HG03432 (cell line): ENCODE measurements around the gene SLC16A12.

ENCODE experiments used
- ATAC-seq: cut with Tn5 transposase; IDR thresholded peaks from one replicate; pipeline ENCODE4 v1.9.1; 2021; ENCODE audit warnings: mild to moderate bottlenecking, moderate library complexity; ENCODE audit not compliant: unreplicated experiment

The SLC16A12 gene, protein sequence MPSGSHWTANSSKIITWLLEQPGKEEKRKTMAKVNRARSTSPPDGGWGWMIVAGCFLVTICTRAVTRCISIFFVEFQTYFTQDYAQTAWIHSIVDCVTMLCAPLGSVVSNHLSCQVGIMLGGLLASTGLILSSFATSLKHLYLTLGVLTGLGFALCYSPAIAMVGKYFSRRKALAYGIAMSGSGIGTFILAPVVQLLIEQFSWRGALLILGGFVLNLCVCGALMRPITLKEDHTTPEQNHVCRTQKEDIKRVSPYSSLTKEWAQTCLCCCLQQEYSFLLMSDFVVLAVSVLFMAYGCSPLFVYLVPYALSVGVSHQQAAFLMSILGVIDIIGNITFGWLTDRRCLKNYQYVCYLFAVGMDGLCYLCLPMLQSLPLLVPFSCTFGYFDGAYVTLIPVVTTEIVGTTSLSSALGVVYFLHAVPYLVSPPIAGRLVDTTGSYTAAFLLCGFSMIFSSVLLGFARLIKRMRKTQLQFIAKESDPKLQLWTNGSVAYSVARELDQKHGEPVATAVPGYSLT

DNA sequence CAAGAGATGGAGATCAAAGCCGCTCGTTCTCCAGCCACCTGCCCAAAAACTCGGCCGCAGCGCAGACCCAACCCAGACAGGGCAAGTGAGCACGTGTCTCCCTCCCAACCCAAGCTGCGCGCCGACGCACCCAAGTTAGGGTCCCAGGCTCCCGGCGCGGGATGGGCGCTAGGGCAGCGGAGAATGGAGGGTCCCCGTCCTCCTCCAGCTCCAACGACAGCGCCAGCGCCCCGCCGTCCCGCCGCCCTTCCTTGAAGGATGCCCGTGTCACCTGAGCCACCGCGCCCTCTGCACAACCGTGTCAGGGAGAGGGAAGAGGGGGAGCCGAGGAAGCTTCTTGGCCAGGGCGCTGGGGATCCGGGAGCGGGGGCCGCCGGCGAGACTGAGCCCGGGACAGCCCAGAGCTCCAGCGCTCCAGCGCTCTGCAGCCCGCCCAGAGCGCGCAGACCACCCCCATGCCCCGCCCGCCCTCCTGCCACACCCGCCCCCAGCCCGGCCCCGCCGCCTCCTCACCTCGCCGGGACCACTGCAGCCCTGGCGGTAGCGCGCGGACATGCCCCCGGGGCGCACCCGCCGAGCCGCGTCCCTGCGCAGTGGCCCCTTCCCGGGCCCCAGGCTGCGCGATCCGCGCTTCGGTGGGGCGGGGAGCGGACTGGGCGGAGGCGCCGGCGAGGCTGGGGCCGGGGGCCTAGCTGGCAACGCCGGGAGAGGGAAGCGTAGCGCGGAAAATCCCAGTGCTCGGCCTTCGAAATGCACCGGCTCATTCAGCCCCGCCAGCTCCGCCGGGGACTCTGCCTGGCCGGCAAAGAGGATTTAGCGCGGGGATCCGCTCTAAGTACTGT, at the start of gene SLC16A12:
SLC16A12 (minus strand) TSS at position 424 of the 842 bp plus-strand sequence. CDS start 73,016 bp downstream, outside the sequence.
- ATAC-seq: no peak

DNA sequence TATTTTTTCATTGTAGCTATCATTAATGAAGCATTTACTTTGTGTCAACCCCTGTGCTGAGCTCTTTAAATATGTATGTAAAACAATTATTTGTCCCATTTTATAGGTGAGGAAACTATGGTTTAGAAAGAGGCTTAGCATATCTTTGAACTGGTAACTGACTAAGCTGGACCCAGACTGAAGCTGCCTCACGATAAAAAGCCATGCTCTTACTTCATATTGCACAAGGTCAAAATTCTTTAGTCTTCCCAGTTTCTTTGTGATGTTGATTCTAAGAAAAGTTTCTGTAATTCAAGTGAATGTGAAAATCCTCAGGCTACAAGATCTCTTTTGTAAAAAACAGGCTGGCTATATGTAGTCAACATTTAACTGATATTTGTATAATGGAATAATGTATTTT, 46.6 kb upstream of the SLC16A12 start:
- ATAC-seq: no peak

DNA sequence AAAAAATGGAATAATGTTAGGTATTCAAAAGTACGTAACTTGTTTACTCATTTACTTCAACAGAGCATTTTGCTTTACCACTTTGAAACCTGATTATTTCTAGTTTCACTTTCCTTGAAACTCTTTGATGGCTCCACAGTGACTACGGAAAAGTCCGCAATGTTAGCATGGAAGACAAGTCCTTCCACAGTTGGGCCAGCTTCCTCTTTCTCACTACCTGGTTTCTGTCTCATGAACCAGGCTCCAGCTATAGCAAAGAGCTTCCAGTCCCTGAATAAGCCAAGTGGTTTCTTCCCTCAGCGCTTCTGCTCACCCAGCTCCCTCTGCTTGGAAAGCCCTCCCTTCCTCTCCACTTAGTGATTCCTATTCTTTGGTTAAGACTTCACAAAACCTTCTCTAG, 44.8 kb upstream of the SLC16A12 start:
- ATAC-seq: no peak

DNA sequence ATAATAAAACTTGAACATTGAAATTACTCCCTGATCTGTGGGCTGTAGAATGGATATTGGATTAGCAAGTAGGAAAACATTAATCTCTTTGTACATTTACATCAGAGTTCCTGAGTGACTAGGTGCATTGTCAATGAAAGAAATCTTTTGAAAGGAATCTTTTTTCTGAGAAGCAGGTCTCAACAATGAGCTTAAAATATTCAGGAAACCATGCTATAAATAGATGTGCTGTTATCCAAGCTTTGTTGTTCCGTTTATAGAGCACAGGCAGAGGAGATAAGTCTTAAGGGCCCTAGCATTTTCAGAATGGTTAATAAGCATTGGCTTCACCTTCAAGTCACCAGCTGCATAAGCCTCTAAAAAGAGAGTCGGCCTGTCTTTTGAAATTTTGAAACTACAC, 41.3 kb upstream of the SLC16A12 start:
- no peak for ATAC-seq

DNA sequence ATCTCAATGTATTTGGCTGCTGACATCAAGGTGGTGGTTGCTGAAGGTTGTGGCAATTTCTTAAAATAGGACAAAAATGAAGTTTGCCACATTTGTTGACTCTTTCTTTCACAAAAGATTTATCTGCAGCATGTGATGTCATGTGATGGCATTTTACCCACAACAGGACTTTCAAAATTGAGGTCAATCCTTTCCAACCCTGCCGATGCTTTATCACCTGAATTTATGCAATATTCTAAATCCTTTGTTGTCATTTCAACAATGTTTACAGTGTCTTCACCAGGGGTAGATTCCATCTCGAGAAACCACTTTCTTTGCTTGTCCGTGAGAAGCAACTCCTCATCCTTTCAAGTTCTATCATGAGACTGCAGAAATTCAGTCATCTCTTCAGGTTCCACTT, 40.6 kb upstream of the SLC16A12 start:
- no peak for ATAC-seq

DNA sequence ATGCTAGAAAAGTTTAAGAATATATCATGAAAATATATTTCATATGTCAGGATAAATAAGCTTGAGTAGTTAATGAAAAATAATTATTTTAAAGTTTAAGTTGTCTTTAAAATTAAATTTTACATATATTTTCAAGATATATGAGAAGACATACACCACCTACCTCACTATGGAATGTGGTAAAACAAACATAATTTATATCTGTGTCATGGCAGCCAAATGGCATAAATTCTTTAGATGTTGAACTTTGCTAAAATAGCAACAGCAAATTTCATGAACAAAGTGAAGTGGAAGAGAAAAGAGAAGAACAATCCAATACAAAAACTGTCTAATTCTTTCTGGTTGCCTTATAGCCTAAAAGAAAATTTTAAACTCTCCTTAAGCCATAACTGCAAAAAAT, 39.6 kb upstream of the SLC16A12 start:
- no peak for ATAC-seq

DNA sequence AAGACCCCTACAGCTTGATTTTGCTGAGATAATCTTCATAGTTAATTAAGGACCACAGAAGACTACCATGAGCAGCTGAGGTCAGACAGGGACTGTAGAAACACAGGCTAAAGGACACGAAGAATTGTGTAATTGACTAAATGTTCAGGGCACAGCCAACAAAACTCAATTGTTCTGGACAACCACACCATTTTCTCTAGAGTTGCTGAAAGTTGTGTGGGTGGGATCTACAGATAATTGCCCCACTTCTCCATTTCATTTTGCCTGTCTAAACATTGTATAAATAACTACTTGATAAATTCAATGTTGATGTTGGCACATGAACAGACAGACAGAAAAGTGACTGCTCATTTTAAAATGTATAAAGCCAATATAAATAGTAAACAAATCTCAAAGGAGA, 39.0 kb upstream of the SLC16A12 start:
- ATAC-seq: no peak

DNA sequence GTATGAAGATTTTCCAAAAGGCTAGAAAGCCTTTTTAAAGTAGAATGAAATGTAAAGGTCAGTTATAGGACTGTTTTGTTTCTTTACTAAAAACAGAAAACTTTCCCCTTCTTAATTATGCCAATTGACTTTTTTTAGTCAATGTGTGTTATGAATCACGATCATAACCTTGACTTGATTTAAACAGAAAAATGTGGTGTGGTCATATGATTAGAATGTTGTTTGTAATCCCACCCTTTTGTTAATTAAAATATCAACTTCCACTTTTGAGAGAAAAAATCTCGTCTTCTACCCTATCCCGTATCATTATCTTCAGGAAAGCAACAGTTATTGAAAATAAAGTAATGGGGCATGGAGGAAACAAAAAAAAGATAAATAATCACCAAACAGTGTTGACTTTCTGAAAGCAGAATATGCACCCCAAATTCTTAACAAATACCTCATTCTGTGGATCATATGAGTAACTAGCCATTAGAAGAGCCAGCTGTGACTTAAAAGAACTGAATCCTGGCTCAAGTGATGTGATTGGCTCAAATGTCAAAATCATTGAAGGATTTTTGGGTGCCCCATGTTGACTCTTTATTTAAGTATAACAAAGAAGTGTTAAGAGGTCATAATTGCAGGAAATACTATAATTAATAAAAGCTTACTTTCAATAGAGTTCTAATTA, 32.3 kb upstream of the SLC16A12 start:
- ATAC-seq: no peak

DNA sequence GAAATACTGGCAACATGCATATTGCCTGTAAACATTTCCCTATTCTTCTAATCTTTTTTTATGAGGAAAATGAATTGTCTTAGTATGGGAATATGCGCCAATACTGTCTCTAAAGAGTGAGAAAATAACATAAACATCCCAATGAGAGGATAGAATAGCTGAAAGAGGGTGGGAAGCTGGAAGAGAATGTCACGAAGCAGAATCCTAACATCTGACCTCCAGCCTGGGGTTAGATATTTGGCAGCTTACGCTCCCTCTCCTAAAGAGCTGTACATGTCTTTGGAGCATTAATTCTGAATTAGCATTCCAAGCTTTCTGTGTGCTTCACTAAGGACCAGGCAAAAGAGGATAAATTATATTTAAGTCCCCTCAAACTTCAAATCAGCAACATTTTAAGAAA, 31.6 kb upstream of the SLC16A12 start:
- no peak for ATAC-seq

DNA sequence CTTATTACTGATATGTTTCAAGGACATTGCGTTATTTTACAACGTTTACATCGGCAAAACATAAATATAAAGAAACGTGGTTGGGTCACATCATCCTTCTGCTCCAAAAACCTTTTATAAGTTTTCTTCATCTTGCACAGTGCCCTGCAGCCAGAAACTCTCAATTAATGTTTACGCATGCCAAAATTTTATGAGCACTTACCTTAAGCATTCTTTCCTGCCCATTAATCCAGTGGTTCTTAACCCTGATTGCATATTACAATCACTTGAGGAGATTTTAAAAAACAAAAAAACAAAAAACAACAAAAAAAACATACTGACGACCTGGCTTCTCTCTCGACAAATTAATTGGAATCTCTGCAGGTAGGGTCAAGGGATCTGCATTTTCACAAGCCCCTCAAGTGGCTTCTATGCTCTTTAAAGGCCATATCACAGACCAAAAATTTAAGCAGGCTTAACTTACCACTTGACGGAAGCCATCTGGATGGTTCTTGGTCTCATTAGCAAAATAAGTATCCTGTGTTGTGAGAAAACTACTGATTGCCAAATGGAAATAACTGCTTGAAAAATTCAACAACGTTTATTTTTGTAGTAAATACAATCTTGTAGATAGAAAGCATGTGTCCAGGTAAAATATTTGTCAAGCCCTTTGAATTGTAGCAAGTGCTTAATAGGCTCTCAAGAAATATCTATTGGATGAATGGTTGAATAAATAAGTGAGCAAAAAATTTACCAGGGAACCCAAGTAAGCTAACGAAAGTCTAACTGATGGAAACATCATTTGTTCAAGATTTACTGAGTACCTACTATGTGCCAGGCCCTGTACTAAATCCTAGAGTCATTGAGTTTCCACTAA, 30.9 kb upstream of the SLC16A12 start:
- ATAC-seq: no peak

DNA sequence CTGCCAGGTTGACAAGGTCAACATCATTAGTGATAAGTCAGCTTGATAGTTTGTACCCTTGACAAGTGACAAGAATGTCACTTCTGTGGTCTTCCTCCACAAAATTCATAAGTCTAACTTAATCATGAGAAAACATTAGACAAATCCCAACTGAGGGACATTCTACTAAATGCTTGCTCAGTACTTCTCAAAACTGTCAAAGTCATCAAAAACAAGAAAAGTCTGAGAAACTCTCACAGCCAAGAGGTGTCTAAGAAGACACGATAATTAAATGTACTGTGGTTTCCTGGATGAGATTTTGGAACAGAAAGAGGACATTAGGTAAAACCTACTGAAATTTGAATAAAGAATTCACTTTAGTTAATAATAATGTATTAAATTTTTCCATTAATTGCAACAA, 29.8 kb upstream of the SLC16A12 start:
- ATAC-seq: no peak

DNA sequence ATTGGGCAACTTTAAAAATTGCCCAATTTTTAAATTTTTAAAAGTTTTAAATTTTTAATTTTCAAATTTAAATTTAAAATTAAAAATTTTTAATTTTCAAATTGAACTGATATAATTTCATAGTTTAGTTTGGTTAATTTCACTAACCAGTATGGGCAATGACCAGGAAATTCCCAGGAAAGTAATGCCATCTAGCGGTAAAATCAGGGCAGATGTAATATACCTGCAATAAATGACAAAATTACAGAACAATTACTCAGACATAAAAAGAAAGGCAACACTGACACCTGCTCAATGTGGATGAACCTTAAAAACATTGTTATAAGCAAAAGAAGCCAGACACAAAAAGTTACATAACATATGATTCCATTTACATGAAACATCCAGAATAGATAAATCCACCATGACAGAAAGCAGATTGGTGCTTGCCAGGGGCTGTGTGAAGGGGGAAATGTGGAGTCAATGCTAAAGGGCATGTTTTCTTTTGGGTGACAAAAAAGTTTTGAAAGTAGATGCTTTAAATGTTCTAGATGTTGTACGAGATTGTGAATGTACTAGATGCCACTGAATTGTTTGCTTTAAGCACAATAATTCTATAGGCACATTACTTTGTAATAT, 28.6 kb upstream of the SLC16A12 start:
- ATAC-seq: peak; percentile 49

DNA sequence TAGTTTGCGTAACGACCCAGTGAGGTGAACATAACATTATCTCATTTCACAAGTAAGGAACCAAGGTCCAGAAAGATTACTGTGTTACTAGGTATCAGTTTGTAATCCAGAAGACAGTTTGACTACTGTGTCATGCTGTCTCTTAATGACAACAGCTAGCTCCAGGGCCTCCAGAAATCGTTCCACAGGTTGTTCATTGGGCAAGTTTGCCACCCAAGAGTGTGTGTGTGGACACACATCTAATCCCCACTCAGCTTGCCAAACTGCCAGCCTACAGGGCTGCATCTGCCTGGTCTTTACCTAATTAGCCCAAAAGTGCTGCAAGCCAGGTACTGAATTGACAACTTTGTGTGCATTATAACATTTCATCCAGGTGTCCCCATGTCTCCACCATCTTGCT, 27.9 kb upstream of the SLC16A12 start:
- no peak for ATAC-seq

DNA sequence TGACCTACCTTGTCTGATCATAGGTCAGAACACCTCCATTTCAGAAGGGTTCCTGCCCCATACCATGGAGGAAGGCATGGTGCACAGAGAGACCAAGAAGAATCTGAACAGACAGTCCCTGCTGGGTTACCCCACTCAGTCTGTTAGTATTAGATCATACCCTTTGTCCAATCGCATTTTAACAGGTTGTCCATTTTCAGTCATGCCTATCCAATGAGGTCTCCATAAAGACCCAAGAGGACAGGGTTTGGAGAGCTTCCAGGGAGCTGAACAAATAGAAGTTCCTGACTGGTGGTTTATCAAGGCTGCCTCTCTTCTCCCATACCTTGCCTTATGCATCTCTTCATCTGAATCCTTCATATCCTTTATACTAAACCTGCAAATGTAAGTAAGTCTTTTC, 21.2 kb upstream of the SLC16A12 start:
- ATAC-seq: no peak

DNA sequence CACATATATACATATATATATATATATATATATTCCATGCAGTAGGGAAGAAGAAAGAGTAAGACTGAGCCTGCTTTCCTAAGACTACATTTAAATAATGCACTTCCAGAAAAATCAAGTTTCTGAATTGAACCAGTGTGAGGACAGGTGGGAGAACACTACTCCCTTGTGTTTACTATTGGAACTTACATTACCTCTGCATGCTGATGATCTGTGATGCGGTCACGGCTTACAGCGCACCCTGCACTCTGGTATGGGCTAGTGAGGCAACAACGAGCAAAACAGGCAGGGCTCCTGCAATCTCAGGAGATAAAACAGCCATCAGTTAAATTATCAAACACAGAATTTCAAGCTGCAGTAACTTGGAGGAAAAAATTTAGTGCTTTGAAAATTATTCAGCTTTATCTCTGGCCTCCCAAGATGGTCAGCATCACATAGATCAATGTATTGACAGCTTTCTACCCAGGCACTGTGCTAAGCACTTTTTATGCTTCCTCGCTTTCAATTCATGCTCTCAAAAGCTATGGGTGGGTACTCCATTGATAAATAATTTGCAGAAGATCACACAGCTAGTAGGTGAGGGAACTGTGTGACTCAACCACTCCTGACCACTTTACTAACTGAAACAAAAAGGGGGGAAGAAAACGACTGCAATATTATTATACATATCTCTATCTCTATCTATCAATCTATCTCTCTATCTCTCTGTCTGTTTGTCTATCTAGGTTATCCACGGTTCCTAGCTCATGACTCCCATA, 20.5 kb upstream of the SLC16A12 start:
- no peak for ATAC-seq

DNA sequence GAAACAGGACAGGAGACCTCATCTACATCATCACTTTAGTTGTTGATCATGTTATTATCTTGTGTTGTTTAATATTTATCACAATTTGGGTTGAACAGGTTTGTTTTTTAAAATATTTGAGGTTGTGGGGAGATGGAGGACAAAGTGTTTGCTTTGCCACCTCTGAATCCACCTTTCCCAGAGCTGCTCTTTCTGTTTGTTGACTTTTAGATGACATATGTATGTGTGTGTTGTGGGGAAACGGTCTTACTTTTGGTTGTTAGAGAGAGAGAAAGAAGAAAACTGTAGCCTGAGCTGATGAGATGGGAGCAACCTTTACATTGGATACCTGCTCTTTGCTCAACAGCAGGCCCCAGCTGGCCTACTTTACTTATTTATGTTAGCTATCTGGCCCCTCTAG, 19.0 kb upstream of the SLC16A12 start:
- no peak for ATAC-seq

DNA sequence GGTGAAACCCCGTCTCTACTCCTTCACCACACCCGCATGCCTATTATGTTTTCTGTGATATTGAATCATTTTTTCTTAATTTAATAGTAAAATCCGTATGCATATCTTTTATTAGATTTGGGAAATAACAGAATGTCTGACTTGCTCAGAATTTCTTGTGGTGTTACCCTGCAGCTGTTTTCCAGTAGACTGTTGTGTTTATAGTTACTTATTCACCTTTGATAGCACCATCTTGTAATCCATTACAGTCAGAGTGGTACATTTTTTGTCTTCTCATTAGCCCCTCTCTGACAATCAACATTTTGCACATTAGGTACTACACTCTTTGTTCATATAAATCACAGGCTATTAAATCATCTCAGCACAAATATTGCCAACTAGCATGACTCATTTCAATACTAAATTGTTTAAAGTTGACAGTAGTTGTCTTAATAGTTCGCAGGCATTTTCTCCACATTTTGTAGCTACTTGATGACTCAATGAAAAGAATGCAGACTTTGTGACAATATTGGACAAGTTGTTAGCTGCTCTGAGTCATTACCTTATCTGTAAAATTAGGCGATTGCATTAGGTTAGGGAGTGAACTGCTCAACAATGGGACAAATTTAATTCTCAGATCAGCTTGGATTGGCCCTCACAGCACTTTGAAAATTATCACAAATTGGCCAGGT, 17.8 kb upstream of the SLC16A12 start:
- ATAC-seq: no peak

DNA sequence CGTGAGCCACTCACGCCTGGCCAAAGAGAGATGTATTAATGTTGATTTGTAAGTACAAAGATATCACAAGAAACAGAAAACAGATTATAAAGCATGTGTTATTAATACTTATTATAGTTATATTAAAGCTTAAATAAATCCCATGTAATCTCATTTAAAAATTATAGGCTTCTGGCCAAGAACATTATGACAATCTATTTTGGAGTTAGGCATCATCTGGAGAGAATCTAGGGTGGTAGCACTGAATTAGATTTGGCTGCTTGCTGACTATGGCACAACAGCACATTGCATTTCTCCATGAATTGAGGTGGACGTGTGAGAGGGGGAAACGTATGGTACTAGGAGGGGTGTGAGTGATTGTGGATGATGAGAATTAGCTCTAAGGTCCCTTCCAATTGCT, 16.8 kb upstream of the SLC16A12 start:
- ATAC-seq: no peak

DNA sequence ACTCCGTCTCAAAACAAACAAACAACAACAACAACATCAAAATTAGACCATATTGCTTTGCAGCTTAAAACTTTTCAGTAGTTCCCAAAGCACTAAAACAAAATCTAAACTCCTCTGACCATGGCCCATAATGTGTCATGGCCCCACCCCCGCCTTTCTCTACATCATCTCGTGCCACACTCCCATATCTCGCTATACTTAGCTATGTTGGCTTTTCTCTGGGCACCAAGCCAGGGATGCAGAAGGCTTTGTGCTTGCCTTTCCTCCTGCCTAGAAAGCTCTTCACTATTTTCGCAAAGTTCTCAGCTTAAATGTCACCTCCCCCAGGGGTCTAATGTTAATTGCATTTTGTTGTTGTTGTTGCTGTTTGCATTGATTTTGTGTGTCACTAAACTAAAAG, 15.1 kb upstream of the SLC16A12 start:
- no peak for ATAC-seq
